Lung (tissue), 12 donors: ENCODE data around the gene TNS4. TPM values are rescaled to one million over a fixed set of nuclear protein-coding genes. Genes with fewer than 3 reads are reported as not detected.

Experiments used
- ATAC-seq: fragments of 200-7000 bp; cut with Tn5 transposase; one replicate; pipeline ENCODE4 v1.9.1; 2020; ENCODE audit warnings: moderate number of reproducible peaks; ENCODE audit not compliant: insufficient read depth, low FRiP score
- DNase-seq, 3 donors: peaks; one replicate each; pipeline ENCODE4 v3.0.0-alpha.2; 2013 to 2017
- H3K27ac ChIP-seq, 2 donors: one replicate each; pipeline ENCODE4 v1.5.1; 2013; ENCODE audit warnings: mild to moderate bottlenecking in 2 of 2, moderate library complexity in 2 of 2, control low read depth in 1 of 2, inconsistent platforms in 1 of 2, low read depth in 1 of 2, low read length in 1 of 2
- H3K27me3 ChIP-seq, 3 donors: one replicate each; pipeline ENCODE4 v1.5.1; 2013; ENCODE audit warnings: low read length in 2 of 3; ENCODE audit not compliant: control insufficient read depth in 3 of 3, insufficient read depth in 3 of 3
- H3K36me3 ChIP-seq, 4 donors: one replicate each; pipeline ENCODE4 v1.5.1; 2013; ENCODE audit warnings: low read length in 4 of 4, mild to moderate bottlenecking in 1 of 4, moderate library complexity in 1 of 4; ENCODE audit not compliant: control insufficient read depth in 4 of 4, insufficient read depth in 4 of 4
- H3K4me1 ChIP-seq, 5 donors: one replicate each; pipeline ENCODE4 v1.5.1; 2013; ENCODE audit warnings: low read length in 5 of 5, mild to moderate bottlenecking in 2 of 5, moderate library complexity in 1 of 5; ENCODE audit not compliant: control insufficient read depth in 5 of 5, insufficient read depth in 5 of 5
- H3K4me3 ChIP-seq: one replicate; pipeline ENCODE4 v1.5.1; 2013; ENCODE audit warnings: mild to moderate bottlenecking, control low read depth, moderate library complexity
- H3K9ac ChIP-seq, 2 donors: one replicate each; pipeline ENCODE4 v1.5.1; 2013; ENCODE audit warnings: low read length in 2 of 2, control low read depth in 1 of 2; ENCODE audit not compliant: insufficient read depth in 1 of 2
- H3K9me3 ChIP-seq, 4 donors: one replicate each; pipeline ENCODE4 v1.5.1; 2013; ENCODE audit warnings: low read length in 3 of 4, mild to moderate bottlenecking in 1 of 4, moderate library complexity in 1 of 4; ENCODE audit not compliant: control insufficient read depth in 4 of 4, insufficient read depth in 3 of 4
- WGBS, 2 donors: extraction: QIAGEN DNeasy Blood & Tissue Kit; methylation state at CpG; one replicate each; pipeline ENCODE4 v1.1.7; 2013; 5-methylcytosine and 5-hydroxymethylcytosine counted together
- polyA plus RNA-seq, 2 donors: library from polyadenylated mRNA; stranded (reverse); fragments of 200-250 nt; gene quantifications; one replicate each; pipeline ENCODE4 v1.2.1, GENCODE V29; 2013
- total RNA-seq, 2 donors: library from RNA; depleted of rRNA in 1 of 2; stranded (reverse); fragments of >200 nt in 1 of 2; gene quantifications; one replicate each; pipeline ENCODE4 v1.2.1, GENCODE V29; 2014 to 2021
- TF ChIP-seq, protein P1 (sequence below): IDR thresholded peaks from 2 replicates; pipeline ENCODE4 v1.5.1; 2012; ENCODE audit warnings: mild to moderate bottlenecking; ENCODE audit errors: control extremely low read depth, extremely low read depth
- donor health status: control.
- donor health status: control.
- donor health status: Bipolar disorder and iron deficiency.
- donor health status: healthy.
- donor health status: DM: yes; HTN: yes; CAD: no.

Gene TNS4
- total and polyA plus RNA-seq, 4 donors = 0.17 to 6.8 (median 2.2) TPM

DNA sequence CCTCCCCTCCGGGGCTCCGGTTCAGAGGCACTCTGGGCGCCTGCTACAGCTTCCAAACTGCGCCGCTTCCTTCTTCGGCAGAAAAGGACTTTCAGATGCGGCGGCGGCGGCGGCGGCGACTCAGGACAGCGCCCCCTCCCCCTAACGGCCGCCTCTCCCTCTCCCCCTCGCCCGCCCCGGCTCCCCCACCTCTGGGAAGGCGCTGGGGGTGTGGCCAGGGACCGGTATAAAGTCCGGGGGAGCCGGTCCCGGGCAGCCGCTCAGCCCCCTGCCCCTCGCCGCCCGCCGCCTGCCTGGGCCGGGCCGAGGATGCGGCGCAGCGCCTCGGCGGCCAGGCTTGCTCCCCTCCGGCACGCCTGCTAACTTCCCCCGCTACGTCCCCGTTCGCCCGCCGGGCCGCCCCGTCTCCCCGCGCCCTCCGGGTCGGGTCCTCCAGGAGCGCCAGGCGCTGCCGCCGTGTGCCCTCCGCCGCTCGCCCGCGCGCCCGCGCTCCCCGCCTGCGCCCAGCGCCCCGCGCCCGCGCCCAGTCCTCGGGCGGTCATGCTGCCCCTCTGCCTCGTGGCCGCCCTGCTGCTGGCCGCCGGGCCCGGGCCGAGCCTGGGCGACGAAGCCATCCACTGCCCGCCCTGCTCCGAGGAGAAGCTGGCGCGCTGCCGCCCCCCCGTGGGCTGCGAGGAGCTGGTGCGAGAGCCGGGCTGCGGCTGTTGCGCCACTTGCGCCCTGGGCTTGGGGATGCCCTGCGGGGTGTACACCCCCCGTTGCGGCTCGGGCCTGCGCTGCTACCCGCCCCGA, 58.0 kb downstream of the TNS4 start, which contains the start of gene IGFBP4:
Gene IGFBP4, plus strand, starts transcription at position 255 of the 792 bp plus-strand sequence. Its CDS starts 286 bp downstream, at position 541.
- no peaks in the 10 kb centered on the region for H3K27me3 ChIP-seq
- H3K4me3 ChIP-seq = peak within 1 kb of the TSS; percentile 77
- 0 to 1% methylated on average over 54 to 98 of the region's 98 CpGs for WGBS, 2 donors
- peak; percentile 58 for ATAC-seq
- no peaks in the 10 kb centered on the region for H3K9me3 ChIP-seq
- peak within 1 kb of the TSS; percentile 13 to 38 for H3K9ac ChIP-seq
- peaks cover 0 to 46% (median 17%) of the 10 kb centered on the region in 5 donors for H3K4me1 ChIP-seq
- DNase-seq = peak; percentile 85 to 91 (median 85)
- H3K36me3 ChIP-seq = peaks cover 0 to 1% (median 0%) of the 10 kb centered on the region in 4 donors
- TF ChIP-seq, protein P1, sequence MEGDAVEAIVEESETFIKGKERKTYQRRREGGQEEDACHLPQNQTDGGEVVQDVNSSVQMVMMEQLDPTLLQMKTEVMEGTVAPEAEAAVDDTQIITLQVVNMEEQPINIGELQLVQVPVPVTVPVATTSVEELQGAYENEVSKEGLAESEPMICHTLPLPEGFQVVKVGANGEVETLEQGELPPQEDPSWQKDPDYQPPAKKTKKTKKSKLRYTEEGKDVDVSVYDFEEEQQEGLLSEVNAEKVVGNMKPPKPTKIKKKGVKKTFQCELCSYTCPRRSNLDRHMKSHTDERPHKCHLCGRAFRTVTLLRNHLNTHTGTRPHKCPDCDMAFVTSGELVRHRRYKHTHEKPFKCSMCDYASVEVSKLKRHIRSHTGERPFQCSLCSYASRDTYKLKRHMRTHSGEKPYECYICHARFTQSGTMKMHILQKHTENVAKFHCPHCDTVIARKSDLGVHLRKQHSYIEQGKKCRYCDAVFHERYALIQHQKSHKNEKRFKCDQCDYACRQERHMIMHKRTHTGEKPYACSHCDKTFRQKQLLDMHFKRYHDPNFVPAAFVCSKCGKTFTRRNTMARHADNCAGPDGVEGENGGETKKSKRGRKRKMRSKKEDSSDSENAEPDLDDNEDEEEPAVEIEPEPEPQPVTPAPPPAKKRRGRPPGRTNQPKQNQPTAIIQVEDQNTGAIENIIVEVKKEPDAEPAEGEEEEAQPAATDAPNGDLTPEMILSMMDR = peak; percentile 33
- H3K27ac ChIP-seq = peak within 1 kb of the TSS; percentile 67 to 88

DNA sequence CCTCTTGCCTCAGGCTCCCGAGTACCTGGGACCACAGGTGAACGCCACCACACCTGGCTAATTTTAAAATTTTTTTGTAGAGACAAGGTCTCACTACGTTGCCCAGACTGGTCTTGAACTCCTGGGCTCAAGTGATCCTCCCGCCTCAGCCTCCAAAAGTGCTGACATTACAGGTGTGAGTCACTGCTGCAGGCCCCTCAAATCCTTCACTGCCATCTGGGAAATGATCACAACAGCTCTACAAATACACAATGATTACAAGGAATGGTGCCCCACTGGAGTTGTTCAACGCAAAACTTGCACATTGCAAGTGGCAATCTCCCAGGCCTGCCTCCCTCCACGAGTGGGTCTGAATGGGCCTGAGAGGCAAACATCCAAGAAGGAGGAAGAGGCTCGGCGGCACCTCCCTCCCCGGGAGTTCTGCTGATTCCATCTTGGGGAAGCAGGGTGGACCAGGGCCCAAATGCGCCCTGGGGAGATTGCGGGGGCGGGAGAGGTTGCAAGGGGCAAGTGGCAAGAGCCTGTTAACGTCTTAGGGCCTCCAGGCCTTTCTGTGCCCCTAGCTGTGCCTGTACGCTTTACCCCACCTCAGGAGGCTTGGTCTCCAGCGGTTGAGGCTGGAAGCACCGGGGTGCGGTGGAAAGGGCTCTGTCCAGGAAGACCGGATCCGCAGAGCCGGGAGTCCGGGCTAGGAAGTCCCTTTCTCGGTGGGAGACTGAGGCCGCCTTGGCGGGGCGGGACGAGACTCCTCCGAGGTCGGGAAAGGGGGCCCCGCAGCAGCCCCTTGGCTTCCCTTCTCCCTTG, 58.8 kb downstream of the TNS4 start:
- peak overlapping the region; percentile 67 to 88 for H3K27ac ChIP-seq
- H3K9ac ChIP-seq = peak overlapping the region in 1 of 2 donors; percentile 11
- peaks cover 0 to 1% (median 0%) of the 10 kb centered on the region in 4 donors for H3K36me3 ChIP-seq
- DNase-seq (no peak), ATAC-seq (peak; percentile 5)
- WGBS, 2 donors = 23 to 41% methylated on average over 29 of the region's 29 CpGs
- peak overlapping the region; percentile 39 for H3K4me3 ChIP-seq
- no peaks in the 10 kb centered on the region for H3K27me3 ChIP-seq
- H3K4me1 ChIP-seq = peaks cover 0 to 38% (median 11%) of the 10 kb centered on the region in 5 donors
- H3K9me3 ChIP-seq = no peaks in the 10 kb centered on the region
- TF ChIP-seq, protein P1 = no peak

DNA sequence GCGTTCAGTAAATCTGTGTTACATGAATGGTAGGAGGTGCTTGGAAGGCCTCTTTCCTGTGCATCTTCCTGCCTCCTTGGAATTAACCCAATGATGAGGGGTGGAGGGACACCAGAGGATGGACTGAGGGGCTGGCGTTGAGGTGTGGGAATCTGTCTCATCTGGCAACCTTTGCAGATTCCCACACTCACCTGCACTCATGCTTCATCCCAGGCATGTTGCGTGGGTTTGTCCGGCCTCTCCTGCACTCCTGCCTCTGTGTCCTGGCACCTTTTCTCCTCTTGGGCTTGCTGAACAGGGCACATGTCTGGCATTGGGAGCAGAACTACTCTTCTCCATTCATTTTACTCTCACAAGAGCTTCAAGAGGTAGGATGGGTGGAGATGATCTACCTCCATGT, 61.3 kb downstream of the TNS4 start:
- Histone ChIP-seq H3K27ac (no peak overlapping the region), H3K36me3 (no peaks in the 10 kb centered on the region), H3K27me3 (no peaks in the 10 kb centered on the region), H3K4me3 (no peak overlapping the region), H3K9me3 (no peaks in the 10 kb centered on the region), H3K9ac (no peak overlapping the region), H3K4me1 (peaks cover 0 to 28% (median 3%) of the 10 kb centered on the region in 5 donors)
- no peak for DNase-seq
- 78 to 83% methylated on average over 4 of the region's 4 CpGs for WGBS, 2 donors
- TF ChIP-seq, protein P1 = no peak
- no peak for ATAC-seq
